T-helper 1 cell (primary cell): Measurements from ENCODE around the gene PHEX.

ENCODE experiments used
- DNase-seq, 5 donors: peaks; one replicate each; pipeline ENCODE4 v3.0.0-alpha.2; 2012 to 2020

Gene PHEX

GRCh38 chrX:22159071-22159470 is 126.9 kb downstream of the PHEX start:
- no peak for DNase-seq

GRCh38 chrX:22163326-22163725 is 131.2 kb downstream of the PHEX start:
- DNase-seq: no peak

DNA sequence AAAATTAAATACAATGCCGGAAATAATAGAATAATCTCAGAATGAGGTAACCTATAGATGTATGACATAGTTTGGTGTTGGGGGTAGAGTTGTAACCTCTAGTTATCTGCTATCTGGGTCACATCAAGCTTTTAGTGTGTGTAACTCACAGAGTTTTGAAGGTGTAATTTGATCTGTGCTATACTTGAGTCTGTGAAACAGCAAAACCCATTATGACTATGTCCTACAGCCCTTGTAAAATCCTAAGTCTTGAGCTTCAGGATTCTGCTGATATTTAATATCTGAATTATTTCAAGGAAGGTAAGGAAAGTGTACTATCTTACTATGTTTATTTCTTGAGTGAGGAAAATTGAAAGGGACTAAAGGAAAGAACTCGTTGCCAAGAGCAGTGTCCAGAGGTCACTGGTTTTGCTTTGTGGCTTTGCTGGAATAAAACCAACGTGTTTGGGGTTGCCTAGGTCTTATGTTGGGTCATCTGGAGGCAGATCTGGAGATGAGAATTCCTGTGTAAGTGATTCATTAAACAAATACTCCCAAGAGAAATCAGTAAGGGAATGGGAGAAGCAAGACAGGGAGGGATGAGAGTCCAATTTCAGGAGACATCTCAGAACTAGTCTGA is 132.8 kb downstream of the PHEX start:
- DNase-seq: no peak

DNA sequence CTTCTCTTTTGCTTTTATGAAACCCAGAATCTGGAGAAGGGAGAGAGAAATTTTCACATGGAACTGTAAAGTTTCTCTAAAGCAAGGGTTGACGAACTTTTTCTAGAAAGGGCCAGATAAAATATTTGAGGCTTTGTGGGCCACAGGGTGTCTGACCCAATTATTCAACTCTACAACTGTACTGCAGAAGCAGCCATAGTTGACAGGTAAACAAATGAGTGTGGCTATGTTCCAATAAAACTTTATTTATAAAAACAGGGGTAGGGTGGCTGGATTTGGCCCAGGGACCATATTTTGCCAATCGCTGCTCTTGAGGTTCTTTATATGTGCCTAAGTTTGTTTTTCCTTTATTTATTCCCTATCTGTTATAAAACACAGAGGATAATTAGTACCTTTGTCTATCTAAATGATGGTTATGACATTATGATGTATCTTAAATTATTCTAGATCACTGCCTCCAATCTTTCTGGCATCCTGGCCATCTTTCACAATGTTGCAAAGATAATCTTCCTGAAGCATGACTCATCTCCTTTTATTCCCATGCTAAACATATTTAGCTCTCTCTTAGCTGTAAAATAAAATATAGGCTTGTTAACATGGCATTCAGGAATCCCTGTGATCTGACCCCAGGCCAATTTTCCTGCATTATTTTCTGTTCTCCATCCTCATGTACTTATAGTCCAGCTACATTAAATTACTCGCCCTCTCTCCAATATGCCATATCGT is 133.8 kb downstream of the PHEX start:
- no peak for DNase-seq

DNA sequence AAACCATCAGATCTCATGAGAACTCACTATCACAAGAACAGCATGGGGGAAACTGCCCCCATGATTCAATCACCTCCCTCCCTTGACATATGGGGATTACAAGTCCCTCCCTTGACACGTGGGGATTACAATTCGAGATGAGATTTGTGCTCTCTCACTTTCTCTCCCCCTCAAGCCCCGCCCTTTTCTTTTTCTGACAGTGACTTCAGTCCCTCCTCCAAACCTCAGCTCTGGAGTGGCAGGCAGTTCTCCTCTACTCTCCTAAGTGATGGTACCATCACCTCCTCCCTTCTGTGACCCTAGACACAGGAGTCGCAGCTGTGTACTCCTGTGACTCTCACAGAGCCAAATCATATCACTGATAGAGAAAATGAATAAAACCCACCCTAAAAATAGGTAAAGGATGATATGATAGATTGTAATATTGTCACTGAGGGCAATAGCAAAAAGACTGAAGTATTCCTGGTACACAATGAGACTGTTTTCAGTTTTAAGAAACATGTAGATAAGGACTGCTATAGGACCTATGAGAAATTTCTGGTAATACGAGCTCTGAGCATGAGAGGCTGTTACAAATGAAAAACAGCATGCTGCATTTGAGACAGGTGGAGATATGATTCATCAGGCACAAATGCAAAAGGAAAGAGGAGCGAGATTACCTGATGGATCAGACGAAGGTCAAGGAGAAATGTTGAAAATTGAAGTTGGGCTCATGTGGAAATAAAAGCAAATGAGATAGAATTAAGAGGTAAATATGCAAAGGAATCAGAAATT is 139.3 kb downstream of the PHEX start:
- DNase-seq: no peak

DNA sequence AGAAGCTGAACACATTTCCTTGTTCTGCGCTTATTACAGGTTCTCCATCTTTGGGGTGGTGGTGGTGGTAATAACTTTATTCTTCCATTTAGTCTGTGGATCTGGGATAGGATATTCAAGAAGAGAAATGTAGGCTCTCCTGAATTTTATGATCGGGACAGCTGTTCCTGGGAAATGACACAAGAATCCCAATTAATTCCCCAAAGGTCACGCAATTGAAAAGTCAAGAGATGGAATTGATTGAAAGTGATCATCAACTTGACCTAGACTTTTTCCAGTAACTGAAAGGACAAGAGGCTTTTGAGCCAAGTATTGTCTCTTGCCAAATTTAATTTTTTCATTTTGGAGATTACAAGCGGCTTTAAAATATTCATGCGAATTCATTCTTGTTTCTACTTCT is 141.8 kb downstream of the PHEX start:
- no peak for DNase-seq

- no peak for DNase-seq
Observed at GRCh38 chrX:22177950-22178515, 145.9 kb downstream of the PHEX start.

DNA sequence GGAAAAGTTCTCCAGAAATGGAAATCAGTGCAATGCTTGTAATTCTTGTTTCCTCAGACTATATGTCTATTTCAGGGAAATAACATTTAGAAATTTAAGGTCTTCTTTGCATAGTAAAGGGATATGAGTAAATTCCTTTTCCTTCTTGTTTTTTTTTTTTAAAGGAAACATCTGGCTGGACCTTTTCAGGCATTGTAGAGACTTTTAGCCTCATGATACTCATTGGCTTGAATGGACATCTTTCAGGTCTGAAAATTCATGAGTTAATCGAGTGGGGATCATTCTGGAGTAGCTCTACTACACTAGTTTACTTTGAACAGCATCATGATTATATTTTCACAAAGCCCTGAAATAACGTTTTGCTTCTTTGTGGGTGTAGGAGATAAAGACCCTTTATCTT is 152.0 kb downstream of the PHEX start:
- DNase-seq: no peak

- no peak for DNase-seq
Observed at GRCh38 chrX:22186165-22186564, 154.0 kb downstream of the PHEX start.

- DNase-seq: peak in 4 of 5 donors; percentile 9 to 52 (median 13)
Observed at GRCh38 chrX:22192419-22193060, 160.4 kb downstream of the PHEX start.

DNA sequence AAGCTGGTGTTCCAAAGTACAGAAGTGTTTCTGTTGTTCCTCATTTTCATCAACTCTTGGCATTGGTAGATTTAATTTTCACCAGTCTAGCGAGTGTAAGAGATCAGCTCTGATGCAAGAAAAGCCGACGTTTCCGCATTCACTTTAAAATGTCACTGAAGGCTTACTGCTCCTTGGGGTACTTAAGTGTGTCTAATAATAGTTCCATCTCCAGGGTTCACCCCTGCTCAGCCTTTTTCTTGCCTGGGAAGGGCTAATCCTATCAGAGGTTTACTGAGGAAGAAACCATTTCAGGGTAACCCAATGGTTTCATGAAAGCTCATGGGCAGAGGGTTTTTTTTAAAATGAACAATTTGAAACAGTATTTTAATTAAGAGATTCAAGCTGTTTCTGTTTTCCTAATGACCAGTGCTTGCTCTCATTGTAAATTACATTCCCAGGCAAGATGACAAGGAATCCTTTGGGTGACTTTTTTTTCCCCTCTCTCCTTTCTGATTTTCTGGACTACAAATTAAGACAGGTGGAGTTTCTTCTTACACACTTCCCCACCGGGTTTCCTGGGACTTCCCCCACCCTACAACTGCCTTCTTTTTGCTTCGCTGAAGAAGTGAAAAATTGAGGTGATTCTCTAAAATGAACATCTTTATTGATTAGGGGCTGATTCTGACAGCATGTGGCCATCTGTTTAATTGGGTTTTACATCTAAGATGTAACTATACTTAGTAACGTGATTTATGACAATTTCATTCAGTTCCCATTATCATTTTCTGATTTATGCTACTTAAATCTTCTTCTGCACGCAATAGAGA is 161.9 kb downstream of the PHEX start:
- DNase-seq: no peak

DNA sequence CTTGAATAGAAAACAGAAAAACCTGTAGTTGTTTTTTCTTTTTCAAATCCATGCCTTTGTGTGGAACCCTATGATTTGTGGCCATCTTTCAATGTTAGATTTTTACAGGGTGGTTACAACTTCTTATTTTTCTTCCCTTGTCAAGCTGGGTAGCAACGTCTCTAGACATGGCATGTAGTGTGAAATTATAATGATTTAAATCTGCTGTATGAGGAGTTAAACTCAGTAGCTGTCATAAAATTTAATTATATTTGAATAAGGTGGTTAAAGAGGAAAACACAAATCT is 162.5 kb downstream of the PHEX start:
- no peak for DNase-seq

- no peak for DNase-seq
Observed at GRCh38 chrX:22196149-22196548, 164.0 kb downstream of the PHEX start.

DNA sequence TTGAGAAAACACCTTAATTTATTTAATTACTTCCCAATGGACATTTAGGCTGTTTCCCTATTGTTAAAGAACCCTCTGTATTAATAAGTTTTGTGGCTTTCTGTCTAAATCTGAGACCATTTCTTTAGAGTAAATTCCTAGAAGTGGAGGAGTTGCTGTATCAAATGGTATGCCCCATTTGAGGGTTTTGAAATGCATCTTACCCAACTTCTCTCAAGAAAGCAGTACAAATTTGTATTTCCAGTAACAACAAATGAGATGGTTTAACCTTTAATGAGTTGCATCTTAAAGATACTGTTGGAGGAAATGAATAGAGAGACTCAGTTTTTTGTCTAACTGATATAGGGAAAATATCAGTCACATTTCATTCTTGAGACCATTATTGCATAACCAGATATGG is 170.1 kb downstream of the PHEX start:
- no peak for DNase-seq

- DNase-seq: no peak
Observed at GRCh38 chrX:22203186-22203585, 171.1 kb downstream of the PHEX start.

- DNase-seq: no peak
Observed at GRCh38 chrX:22206781-22207180, 174.7 kb downstream of the PHEX start.

DNA sequence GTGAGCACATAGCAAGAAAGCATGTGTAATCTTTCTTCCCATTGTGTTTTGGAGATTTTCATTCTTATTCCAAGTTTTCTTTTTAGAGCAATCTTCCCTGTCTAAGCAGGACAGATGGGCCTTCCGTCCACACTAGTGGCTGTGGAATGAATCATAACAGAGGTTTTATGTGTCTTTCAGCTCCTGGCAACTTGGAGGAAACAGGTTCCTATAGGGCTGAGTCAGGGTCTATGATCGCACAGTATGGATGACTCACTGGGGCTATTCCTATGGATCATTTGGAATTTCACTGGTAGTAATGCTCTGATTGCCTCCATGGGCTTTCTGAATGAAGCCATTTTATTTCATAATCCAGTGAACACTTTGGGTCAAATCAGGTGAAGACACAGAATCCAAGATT is 188.8 kb downstream of the PHEX start:
- DNase-seq: no peak

DNA sequence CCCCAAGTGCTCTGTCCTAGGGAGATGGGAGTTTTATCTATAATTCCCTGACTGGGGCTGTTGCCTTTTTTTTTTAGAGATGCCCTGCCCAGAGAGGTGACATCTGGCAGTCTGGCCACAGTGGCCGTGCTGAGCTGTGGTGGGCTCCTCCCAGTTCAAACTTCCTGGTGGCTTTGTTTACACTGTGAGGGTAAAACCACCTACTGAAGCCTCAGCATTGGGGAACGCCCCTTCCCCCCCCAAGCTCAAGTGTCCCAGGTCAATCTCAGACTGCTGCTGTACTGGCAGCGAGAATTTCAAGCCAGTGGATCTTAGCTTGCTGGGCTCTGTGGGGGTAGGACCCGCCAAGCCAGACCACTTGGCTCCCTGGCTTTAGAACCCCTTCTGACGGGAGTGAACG is 202.3 kb downstream of the PHEX start:
- DNase-seq: no peak

GRCh38 chrX:22237479-22237878 is 205.4 kb downstream of the PHEX start:
- DNase-seq: no peak

DNA sequence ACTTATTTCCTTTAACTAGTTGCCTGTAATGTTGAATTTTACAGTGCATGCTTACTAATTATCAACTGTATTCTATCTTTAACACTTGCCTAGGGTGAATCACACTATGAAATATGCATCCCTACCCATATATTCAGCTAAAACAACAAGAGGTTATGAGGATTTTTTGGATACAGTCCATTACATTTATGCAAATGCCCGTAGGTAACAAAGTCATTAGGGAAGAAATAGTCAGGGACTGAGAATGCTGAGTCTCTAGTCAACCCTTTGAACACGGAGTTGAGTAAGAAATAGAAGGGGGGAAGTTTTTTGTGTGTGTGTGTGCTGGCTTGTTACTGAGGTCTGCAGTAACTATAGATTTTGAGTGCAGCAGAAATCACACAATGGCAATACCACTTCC is 214.5 kb downstream of the PHEX start:
- no peak for DNase-seq

GRCh38 chrX:22247169-22247568 is 215.0 kb downstream of the PHEX start:
- no peak for DNase-seq

DNA sequence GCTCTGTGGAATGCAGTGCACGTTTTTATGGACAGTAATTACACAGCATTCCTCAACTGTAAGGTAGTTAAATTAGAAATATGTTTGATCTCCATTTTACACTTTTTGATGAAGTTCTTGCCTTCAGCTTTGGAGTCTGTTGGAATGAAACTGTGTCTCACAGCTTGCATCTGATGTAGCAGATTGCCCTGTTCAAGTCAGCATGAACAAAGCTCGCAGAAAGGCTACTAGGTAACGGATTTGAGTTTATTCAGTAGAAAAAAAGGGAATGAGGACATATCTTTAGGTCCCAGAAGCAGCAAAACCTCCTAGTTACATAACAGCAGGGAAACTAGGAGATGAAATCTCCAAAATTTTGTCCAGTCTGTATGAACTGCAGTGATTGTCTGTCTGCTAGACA is 216.3 kb downstream of the PHEX start:
- no peak for DNase-seq

GRCh38 chrX:22249371-22249770 is 217.2 kb downstream of the PHEX start:
- DNase-seq: no peak
